ENCODE measurements around the gene ABCF2.

Gene ABCF2

GRCh38 chr7:151226875-151227782 lies at the start of gene ABCF2:
ABCF2 (minus strand) TSS chr7:151227205; CDS start chr7:151226458, 747 bp downstream.
- DNase-seq (ENCODE audit: low read depth): peak; percentile 98

- DNase-seq (ENCODE audit: low read depth): no peak
These were observed 49.0 kb upstream of the ABCF2 start for GRCh38 chr7:151275813-151276577.

DNA sequence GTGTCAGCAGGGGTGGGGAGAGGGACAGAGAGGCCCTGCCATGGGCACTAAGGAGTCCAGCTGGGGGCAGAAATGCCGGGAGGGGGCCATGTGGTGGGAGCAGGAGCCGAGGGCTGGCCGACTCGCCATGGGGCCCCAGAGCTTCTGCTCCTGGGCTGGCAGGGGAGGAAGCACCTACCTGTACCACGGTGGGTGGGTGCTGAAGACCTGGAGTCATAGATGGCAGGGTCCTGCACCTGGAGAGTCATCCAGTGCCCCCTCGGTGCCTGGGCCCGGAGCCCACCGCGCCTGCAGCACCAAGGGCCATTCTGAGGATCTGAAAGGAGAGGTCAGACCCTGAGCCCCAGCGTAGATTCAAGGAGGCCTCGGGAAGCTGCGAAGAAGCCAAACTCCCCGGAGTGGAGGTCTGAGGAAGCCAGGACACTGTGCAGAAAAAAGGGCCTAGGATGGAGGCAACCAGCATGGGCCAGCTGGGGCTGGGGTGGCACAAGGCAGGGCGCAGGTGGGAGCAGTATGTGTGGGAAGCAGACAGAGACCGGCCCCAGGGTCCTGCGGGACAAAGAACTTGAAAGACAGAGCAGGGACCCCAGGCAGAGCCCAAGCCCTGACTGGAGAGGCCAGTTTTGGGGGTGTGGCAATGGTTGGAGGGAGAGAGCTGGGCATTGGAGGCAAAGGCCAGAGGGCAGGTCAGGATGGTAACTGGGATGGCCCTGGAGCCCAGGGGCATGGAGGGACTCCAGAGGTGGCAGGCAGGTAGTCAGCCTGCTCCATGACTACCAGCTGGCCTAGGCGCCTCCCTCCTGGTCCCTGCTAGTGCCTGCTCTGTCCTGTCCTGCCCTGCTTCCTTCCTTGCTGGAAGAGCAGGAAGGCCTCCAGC lies 48.2 kb upstream of the ABCF2 start:
- DNase-seq (ENCODE audit: low read depth): no peak

DNA sequence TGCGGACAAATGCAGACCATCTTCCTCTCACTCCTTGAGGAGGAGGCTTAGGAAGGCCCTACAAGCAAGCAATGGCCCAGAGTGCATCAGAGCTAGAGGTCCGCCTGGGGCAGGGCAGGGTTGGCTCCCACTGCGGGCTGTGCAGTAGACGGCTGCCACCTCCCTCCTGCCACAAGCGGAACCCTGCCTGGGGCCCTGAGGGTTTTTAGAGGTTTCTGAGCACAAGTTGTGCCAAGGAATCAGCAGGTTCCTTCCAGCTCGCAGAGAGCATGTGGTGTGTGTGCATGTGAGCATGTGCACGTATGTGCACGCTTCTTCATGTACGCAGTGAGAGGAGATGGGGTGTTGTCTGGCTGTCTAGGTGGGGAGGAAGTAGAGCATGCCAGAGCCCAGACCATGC lies 47.4 kb upstream of the ABCF2 start:
- DNase-seq (ENCODE audit: low read depth): no peak

GRCh38 chr7:151273651-151274390 lies 46.8 kb upstream of the ABCF2 start:
- DNase-seq (ENCODE audit: low read depth): no peak

GRCh38 chr7:151272877-151273276 lies 45.9 kb upstream of the ABCF2 start:
- DNase-seq (ENCODE audit: low read depth): no peak

GRCh38 chr7:151272405-151272804 lies 45.4 kb upstream of the ABCF2 start:
- no peak for DNase-seq (ENCODE audit: low read depth)

- DNase-seq (ENCODE audit: low read depth): no peak
These were observed 44.8 kb upstream of the ABCF2 start for GRCh38 chr7:151271699-151272355.

DNA sequence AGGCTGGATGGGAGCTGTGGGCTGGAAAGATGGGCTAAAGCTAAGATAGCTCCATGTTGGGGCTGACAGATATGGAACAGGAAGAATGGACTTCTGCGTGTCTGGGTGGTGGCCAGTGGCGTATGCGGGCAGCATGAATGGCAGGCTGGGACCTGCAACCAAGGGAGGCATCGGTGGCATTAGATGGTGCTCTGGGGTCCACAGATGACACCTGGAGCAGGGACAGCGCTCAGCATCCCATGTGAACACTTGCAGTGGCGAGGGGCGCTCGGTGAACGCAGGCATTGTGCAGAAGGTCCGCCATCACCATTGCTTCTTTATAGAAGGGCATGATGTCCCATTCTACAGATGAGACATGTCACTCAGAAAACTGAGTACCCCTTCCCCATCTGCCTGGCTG lies 42.5 kb upstream of the ABCF2 start:
- no peak for DNase-seq (ENCODE audit: low read depth)

DNA sequence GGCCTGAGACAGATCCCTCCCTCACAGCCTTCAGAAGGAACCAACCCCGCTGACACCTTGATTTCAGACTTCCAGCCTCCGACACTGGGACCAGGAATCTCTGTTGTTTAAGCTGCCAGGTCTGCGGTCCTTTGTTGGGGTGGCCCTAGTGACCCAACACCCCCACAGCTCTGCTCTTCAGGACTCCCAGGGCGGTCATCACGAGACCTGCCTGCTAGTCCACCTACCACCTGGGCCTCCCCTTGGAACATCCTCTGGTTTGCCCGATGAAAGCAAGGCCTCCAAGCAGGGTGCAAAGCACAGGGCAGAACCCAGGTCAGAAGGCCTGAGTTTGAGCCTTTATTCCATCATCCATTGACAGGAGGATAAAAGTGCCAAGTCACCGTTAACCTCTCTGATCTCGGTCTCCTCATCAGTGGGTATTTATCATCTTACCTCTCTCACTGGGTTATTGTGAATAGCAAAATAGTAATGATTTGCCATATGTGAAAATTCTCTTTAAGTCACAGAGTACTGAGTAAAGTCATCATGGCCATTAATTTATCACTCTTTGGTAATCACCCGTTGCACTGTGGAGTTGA lies 38.4 kb upstream of the ABCF2 start:
- no peak for DNase-seq (ENCODE audit: low read depth)

- DNase-seq (ENCODE audit: low read depth): no peak
These were observed 37.6 kb upstream of the ABCF2 start for GRCh38 chr7:151264615-151265014.

- no peak for DNase-seq (ENCODE audit: low read depth)
These were observed 34.5 kb upstream of the ABCF2 start for GRCh38 chr7:151261529-151261928.

- DNase-seq (ENCODE audit: low read depth): no peak
These were observed 33.9 kb upstream of the ABCF2 start for GRCh38 chr7:151260883-151261282.

GRCh38 chr7:151260471-151260870 lies 33.5 kb upstream of the ABCF2 start:
- DNase-seq (ENCODE audit: low read depth): no peak

GRCh38 chr7:151257990-151258389 lies 31.0 kb upstream of the ABCF2 start:
- DNase-seq (ENCODE audit: low read depth): no peak

GRCh38 chr7:151256410-151257045 lies 29.5 kb upstream of the ABCF2 start:
- DNase-seq (ENCODE audit: low read depth): no peak

GRCh38 chr7:151255390-151255789 lies 28.4 kb upstream of the ABCF2 start:
- no peak for DNase-seq (ENCODE audit: low read depth)

- no peak for DNase-seq (ENCODE audit: low read depth)
These were observed 27.8 kb upstream of the ABCF2 start for GRCh38 chr7:151254851-151255250.

DNA sequence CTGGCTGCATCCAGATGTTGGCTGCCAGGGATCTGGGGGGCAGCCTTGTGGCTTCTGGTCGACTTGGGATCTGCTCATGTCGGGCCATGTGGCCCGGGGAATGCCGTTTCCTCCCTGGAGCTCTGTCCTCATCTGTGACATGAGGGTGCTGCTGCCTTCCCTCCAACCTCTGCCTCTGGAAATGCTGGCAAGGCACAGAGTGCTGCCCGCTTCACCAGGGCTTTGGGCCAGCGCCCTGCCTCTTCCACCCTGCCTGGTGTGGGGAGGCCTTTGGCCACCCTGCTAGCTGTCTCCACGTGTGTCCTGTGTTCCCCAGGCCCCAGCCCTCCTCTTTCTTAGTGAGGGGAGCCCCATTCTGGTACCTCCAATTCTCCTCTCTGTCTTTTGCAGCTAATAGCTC lies 27.3 kb upstream of the ABCF2 start:
- DNase-seq (ENCODE audit: low read depth): no peak

Measured in stimulated activated CD8-positive, alpha-beta memory T cell treated with anti-CD3 and anti-CD28 coated beads, Interleukin-15, amount 100 ng/mL, for 24 hours (primary cell).